Vagina (tissue), 2 donors: ENCODE data around the gene TNS1. TPM values are rescaled to one million over a fixed set of nuclear protein-coding genes. Genes with fewer than 3 reads are reported as not detected.
A peak's percentile ranks its signal among the peaks of the same experiment; 100 is the strongest.

Experiments used
- DNase-seq, 2 donors: peaks; one replicate each; pipeline ENCODE4 v3.0.0-alpha.2; 2017; ENCODE audit errors: extremely low spot score in 2 of 2
- H3K27ac ChIP-seq: fragments of 200-600 bp; sonication (generic); one replicate; pipeline ENCODE4 v1.5.1; 2019
- H3K27me3 ChIP-seq: fragments of 200-600 bp; sonication (generic); one replicate; pipeline ENCODE4 v1.5.1; 2019
- H3K36me3 ChIP-seq, 2 donors: fragments of 200-600 bp; sonication (generic); one replicate each; pipeline ENCODE4 v1.5.1; 2017 to 2019
- H3K4me1 ChIP-seq: fragments of 200-600 bp; sonication (generic); one replicate; pipeline ENCODE4 v1.5.1; 2019
- H3K4me3 ChIP-seq, 2 donors: fragments of 200-600 bp; sonication (generic); 1 replicate in 1 of 2; 2 replicates in 1 of 2; pipeline ENCODE4 v1.5.1; 2016 to 2019
- H3K9me3 ChIP-seq: fragments of 200-600 bp; sonication (generic); one replicate; pipeline ENCODE4 v1.5.1; 2019
- POLR2A ChIP-seq, 2 donors: fragments of 450-650 bp; IDR thresholded peaks; one replicate each; pipeline ENCODE4 v1.6.1; 2017; ENCODE audit warnings: antibody characterized with exemption in 2 of 2, mild to moderate bottlenecking in 2 of 2, moderate library complexity in 2 of 2
- POLR2AphosphoS5 ChIP-seq, 2 donors: sonication (generic); formaldehyde crosslinking; IDR thresholded peaks; one replicate each; pipeline ENCODE4 v1.9.0; 2017; ENCODE audit warnings: antibody characterized with exemption in 2 of 2, mild to moderate bottlenecking in 2 of 2, low read depth in 1 of 2; ENCODE audit not compliant: insufficient read depth in 1 of 2
- intact Hi-C: fragments of 100-400 bp; cut with DNase I; formaldehyde crosslinking; loops from one replicate; pipeline ENCODE4 v1.15.1; 2023
- total RNA-seq: library from RNA; depleted of rRNA; stranded (reverse); fragments of >200 nt; gene quantifications from one replicate; pipeline ENCODE4 v1.2.3, GENCODE V29; 2016
- TF ChIP-seq, protein P1 (sequence below), 3 experiments: fragments of 450-650 bp in 2 of 3; fragments of 200-600 bp in 1 of 3; sonication (generic) in 1 of 3; IDR thresholded peaks; one replicate each; pipeline ENCODE4 v1.5.1; 2017 to 2019; ENCODE audit warnings: antibody characterized with exemption in 3 of 3, mild to moderate bottlenecking in 2 of 3, moderate library complexity in 2 of 3

The TNS1 gene
- total RNA-seq, 1 donor from 2014 or later, result 216 TPM

- Histone ChIP-seq H3K36me3 (no peaks in the 10 kb centered on the region), H3K27ac (peak overlapping the region; percentile 59), H3K4me3 (no peak overlapping the region), H3K9me3 (no peaks in the 10 kb centered on the region), H3K27me3 (no peaks in the 10 kb centered on the region), H3K4me1 (peaks cover 93% of the 10 kb centered on the region)
- DNase-seq, result no peak
- TF ChIP-seq, protein P1, sequence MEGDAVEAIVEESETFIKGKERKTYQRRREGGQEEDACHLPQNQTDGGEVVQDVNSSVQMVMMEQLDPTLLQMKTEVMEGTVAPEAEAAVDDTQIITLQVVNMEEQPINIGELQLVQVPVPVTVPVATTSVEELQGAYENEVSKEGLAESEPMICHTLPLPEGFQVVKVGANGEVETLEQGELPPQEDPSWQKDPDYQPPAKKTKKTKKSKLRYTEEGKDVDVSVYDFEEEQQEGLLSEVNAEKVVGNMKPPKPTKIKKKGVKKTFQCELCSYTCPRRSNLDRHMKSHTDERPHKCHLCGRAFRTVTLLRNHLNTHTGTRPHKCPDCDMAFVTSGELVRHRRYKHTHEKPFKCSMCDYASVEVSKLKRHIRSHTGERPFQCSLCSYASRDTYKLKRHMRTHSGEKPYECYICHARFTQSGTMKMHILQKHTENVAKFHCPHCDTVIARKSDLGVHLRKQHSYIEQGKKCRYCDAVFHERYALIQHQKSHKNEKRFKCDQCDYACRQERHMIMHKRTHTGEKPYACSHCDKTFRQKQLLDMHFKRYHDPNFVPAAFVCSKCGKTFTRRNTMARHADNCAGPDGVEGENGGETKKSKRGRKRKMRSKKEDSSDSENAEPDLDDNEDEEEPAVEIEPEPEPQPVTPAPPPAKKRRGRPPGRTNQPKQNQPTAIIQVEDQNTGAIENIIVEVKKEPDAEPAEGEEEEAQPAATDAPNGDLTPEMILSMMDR (IDR thresholded peaks at IDR 0.05), result no peak
- TF ChIP-seq POLR2A (IDR thresholded peaks at IDR 0.05) (no peak), POLR2AphosphoS5 (IDR thresholded peaks at IDR 0.05; ENCODE audit: insufficient read depth in 1 of 2, low read depth in 1 of 2) (no peak)
- intact Hi-C loops, result no loop called here
These were observed 43.1 kb downstream of the TNS1 start for GRCh38 chr2:217959723-217960122.

DNA sequence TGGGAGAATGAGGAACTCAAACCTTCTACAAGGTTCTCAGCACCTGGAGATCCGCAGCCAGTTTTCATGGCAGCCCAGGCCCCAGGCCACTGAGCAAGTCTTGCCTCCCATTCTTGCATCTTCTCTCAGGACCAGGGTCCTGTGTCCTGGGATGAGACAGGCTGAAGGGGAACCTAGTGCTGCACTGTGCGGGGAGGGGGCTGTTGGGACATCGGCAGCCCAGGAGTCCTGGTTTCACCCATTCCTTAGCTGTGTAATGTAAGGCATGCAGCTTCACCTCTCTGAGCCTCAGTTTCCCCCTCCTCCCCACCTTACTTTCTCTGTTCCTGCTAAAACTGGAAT lies 43.9 kb downstream of the TNS1 start:
- TF ChIP-seq POLR2AphosphoS5 (IDR thresholded peaks at IDR 0.05; ENCODE audit: insufficient read depth in 1 of 2, low read depth in 1 of 2), result no peak
- no peak for TF ChIP-seq POLR2A (IDR thresholded peaks at IDR 0.05)
- TF ChIP-seq, protein P1 (IDR thresholded peaks at IDR 0.05), result no peak
- no peak for DNase-seq
- Histone ChIP-seq H3K4me3 (no peak overlapping the region), H3K27ac (peak overlapping the region; percentile 59), H3K9me3 (no peaks in the 10 kb centered on the region), H3K27me3 (no peaks in the 10 kb centered on the region), H3K4me1 (peaks cover 93% of the 10 kb centered on the region), H3K36me3 (no peaks in the 10 kb centered on the region)
- intact Hi-C loops, result no loop called here

GRCh38 chr2:217958206-217958883 lies 44.5 kb downstream of the TNS1 start:
- intact Hi-C loops, result no loop called here
- Histone ChIP-seq H3K27ac (peak overlapping the region; percentile 73), H3K9me3 (no peaks in the 10 kb centered on the region), H3K27me3 (no peaks in the 10 kb centered on the region), H3K4me1 (peaks cover 93% of the 10 kb centered on the region), H3K36me3 (no peaks in the 10 kb centered on the region), H3K4me3 (no peak overlapping the region)
- DNase-seq, result no peak
- no peak for TF ChIP-seq POLR2AphosphoS5 (IDR thresholded peaks at IDR 0.05; ENCODE audit: insufficient read depth in 1 of 2, low read depth in 1 of 2)
- TF ChIP-seq POLR2A (IDR thresholded peaks at IDR 0.05), result no peak
- TF ChIP-seq, protein P1 (IDR thresholded peaks at IDR 0.05), result no peak

GRCh38 chr2:217956586-217957457 lies 46.0 kb downstream of the TNS1 start:
- TF ChIP-seq POLR2A (IDR thresholded peaks at IDR 0.05), result no peak
- peak in 1 of 2 donors; percentile 75 for TF ChIP-seq POLR2AphosphoS5 (IDR thresholded peaks at IDR 0.05; ENCODE audit: insufficient read depth in 1 of 2, low read depth in 1 of 2)
- TF ChIP-seq, protein P1 (IDR thresholded peaks at IDR 0.05), result no peak
- no peaks in the 10 kb centered on the region for H3K9me3 ChIP-seq
- intact Hi-C loops, result no loop called here
- H3K27me3 ChIP-seq, result no peaks in the 10 kb centered on the region
- H3K4me1 ChIP-seq, result peaks cover 92% of the 10 kb centered on the region
- no peak for DNase-seq
- H3K36me3 ChIP-seq, result no peaks in the 10 kb centered on the region
- H3K4me3 ChIP-seq, result peak overlapping the region in 1 of 2 donors; percentile 1
- H3K27ac ChIP-seq, result peak overlapping the region; percentile 73
